Dendritic cell treated with granulocyte-macrophage colony-stimulating factor and Interleukin-4, amounts not matched to agents 40 ng/mL and 50 ng/mL, for 4 days (primary cell): ENCODE measurements around the gene TEPSIN.

ENCODE experiments used
- H3K27ac Mint-ChIP-seq: one replicate; pipeline ENCODE4 v1.8.0; 2022; ENCODE audit warnings: mild to moderate bottlenecking, mixed read lengths
- H3K27me3 Mint-ChIP-seq: one replicate; pipeline ENCODE4 v1.8.0; 2022; ENCODE audit warnings: mild to moderate bottlenecking, mixed read lengths
- H3K36me3 Mint-ChIP-seq: one replicate; pipeline ENCODE4 v1.8.0; 2022; ENCODE audit warnings: low read depth, mixed read lengths
- H3K4me1 Mint-ChIP-seq: one replicate; pipeline ENCODE4 v1.8.0; 2022; ENCODE audit warnings: low read depth, mixed read lengths
- H3K4me3 Mint-ChIP-seq: one replicate; pipeline ENCODE4 v1.8.0; 2022; ENCODE audit warnings: mild to moderate bottlenecking, moderate library complexity, mixed read lengths
- H3K9me3 Mint-ChIP-seq: one replicate; pipeline ENCODE4 v1.8.0; 2022; ENCODE audit warnings: mixed read lengths
- intact Hi-C: fragments of 100-400 bp; cut with micrococcal nuclease; formaldehyde crosslinking; loops from one replicate; pipeline ENCODE4 v1.15.0; 2022

Gene TEPSIN

GRCh38 chr17:81241648-81242420 is 3.0 kb upstream of the TEPSIN start:
- H3K27me3 Mint-ChIP-seq = no peaks in the 10 kb centered on the region
- H3K9me3 Mint-ChIP-seq = no peaks in the 10 kb centered on the region
- H3K4me3 Mint-ChIP-seq = no peak overlapping the region
- intact Hi-C loops = loop anchor here (1.0 kb wide), 1 partner anchor 100 kb away; no protein-coding TSS in a partner anchor
- H3K36me3 Mint-ChIP-seq = peaks cover 69% of the 10 kb centered on the region
- H3K27ac Mint-ChIP-seq = peak overlapping the region; percentile 21
- H3K4me1 Mint-ChIP-seq = peaks cover 42% of the 10 kb centered on the region

DNA sequence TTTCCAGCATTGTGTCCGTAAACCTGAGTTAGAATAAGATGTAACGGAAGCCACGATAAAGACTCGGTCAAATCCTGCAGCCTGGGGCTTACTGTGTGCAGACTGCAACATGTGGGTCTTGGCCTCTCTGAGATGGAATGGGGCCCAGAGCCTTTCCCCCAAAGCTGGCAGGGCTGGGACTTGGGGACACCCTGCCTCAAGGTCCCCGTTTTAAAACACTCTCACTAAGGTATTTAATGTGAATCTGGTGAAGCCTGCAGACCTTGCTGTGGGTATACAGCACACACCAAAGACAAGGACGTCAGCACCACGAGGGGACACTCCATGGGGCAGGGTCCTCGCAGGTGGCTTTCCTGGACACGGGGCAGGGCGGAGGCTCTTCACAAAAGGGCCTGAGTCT is 2.3 kb upstream of the TEPSIN start:
- Mint-ChIP-seq H3K36me3 (peaks cover 69% of the 10 kb centered on the region), H3K27me3 (no peaks in the 10 kb centered on the region), H3K9me3 (no peaks in the 10 kb centered on the region), H3K27ac (no peak overlapping the region), H3K4me1 (peaks cover 48% of the 10 kb centered on the region), H3K4me3 (no peak overlapping the region)
- intact Hi-C loops = loop anchor here (1.0 kb wide), 1 partner anchor 99 kb away; no protein-coding TSS in a partner anchor

GRCh38 chr17:81240761-81241160 is 1.9 kb upstream of the TEPSIN start:
- no peaks in the 10 kb centered on the region for H3K9me3 Mint-ChIP-seq
- no peaks in the 10 kb centered on the region for H3K27me3 Mint-ChIP-seq
- H3K36me3 Mint-ChIP-seq = peaks cover 69% of the 10 kb centered on the region
- H3K4me1 Mint-ChIP-seq = peaks cover 52% of the 10 kb centered on the region
- H3K4me3 Mint-ChIP-seq = no peak overlapping the region
- H3K27ac Mint-ChIP-seq = no peak overlapping the region
- intact Hi-C loops = loop anchor here (1.0 kb wide), 1 partner anchor 98 kb away; no protein-coding TSS in a partner anchor

GRCh38 chr17:81239714-81240555 is 1.1 kb upstream of the TEPSIN start:
- Mint-ChIP-seq H3K9me3 (no peaks in the 10 kb centered on the region), H3K36me3 (peaks cover 69% of the 10 kb centered on the region), H3K4me3 (peak overlapping the region; percentile 90), H3K27me3 (no peaks in the 10 kb centered on the region), H3K4me1 (peaks cover 59% of the 10 kb centered on the region), H3K27ac (peak overlapping the region; percentile 81)
- intact Hi-C loops = loop anchor here (2.0 kb wide), 2 partner anchors 17 to 91 kb away; partner anchors contain the start of gene CEP131

- Mint-ChIP-seq H3K27me3 (no peaks in the 10 kb centered on the region), H3K36me3 (peaks cover 73% of the 10 kb centered on the region), H3K4me1 (peaks cover 62% of the 10 kb centered on the region), H3K27ac (peak overlapping the region; percentile 81), H3K9me3 (no peaks in the 10 kb centered on the region), H3K4me3 (peak overlapping the region; percentile 90)
- intact Hi-C loops = loop anchor here (2.0 kb wide), 2 partner anchors 16 to 90 kb away; partner anchors contain the start of gene CEP131
Observed at GRCh38 chr17:81238490-81238814, 403 bp downstream of the TEPSIN start.

DNA sequence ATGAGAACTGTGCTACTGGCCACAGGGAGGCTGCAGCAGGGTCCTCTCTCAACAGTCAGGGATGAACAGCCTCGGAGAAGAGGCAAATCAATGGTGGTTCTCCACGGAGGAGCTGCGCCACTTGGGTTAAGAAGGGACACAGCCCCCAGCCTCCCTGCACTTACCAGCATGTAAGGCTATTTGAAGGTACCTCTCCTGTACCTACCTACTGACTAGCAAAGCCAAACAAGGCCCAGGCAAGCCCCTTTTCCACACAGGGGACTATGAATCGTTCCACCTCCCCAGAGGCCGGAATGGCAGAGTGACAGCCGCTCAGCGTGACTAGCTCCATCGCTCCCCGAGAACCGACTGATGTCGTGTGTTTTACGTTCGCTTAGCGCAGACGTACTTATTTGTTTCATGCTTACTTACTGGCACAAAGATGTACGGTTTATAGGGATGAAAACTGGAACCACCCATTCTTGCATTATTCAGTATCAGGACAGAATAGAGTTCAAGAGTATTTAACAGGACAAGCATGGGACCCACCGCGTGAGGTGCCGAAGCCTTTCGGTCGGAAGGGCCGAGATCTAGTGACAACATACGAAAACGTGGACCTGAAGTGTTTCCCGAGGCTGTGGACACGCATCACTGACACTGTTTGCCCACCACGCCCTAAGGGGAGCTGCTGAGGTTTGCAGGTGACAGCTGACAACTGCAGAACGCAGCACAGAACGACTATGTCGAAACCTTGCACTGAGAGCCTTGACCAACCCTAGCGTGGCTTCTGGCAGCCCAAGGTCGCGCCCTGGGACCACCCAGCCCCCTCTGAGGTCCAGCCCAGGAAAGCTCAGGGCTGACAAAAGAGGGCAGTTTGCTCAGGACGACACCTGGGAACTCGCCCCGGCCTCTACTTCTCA is 1.0 kb downstream of the TEPSIN start:
- H3K4me1 Mint-ChIP-seq = peaks cover 62% of the 10 kb centered on the region
- no peaks in the 10 kb centered on the region for H3K27me3 Mint-ChIP-seq
- no peaks in the 10 kb centered on the region for H3K9me3 Mint-ChIP-seq
- intact Hi-C loops = loop anchor here (2.0 kb wide), 2 partner anchors 15 to 89 kb away; partner anchors contain the start of gene CEP131
- peaks cover 74% of the 10 kb centered on the region for H3K36me3 Mint-ChIP-seq
- H3K27ac Mint-ChIP-seq = peak overlapping the region; percentile 81
- peak overlapping the region; percentile 90 for H3K4me3 Mint-ChIP-seq

DNA sequence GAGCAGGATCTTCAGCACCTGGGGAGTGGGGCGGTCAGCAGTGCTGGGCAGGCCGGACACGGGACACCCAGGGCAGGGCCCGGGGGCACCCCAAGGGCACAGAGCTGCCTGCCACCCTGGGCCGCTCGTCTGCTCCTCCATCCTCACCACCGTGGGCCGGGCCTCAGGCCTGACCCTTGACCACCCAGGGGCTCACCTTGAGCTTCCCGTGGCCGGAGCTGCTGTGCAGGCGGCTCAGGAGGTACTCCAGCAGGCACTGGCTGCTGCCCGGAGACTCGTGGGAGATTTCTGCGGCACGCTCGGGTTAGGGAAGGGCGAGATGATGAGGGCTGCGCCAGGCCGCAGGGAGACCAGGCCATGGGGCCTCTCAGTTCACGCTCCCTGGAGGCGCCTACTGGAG is 2.1 kb downstream of the TEPSIN start:
- no peak overlapping the region for H3K27ac Mint-ChIP-seq
- H3K9me3 Mint-ChIP-seq = no peaks in the 10 kb centered on the region
- H3K4me1 Mint-ChIP-seq = peaks cover 55% of the 10 kb centered on the region
- intact Hi-C loops = no loop called here
- no peaks in the 10 kb centered on the region for H3K27me3 Mint-ChIP-seq
- peaks cover 77% of the 10 kb centered on the region for H3K36me3 Mint-ChIP-seq
- no peak overlapping the region for H3K4me3 Mint-ChIP-seq

- Mint-ChIP-seq H3K9me3 (no peaks in the 10 kb centered on the region), H3K27ac (no peak overlapping the region), H3K4me3 (no peak overlapping the region), H3K27me3 (no peaks in the 10 kb centered on the region), H3K36me3 (peaks cover 77% of the 10 kb centered on the region), H3K4me1 (peaks cover 48% of the 10 kb centered on the region)
- intact Hi-C loops = no loop called here
Observed at GRCh38 chr17:81235822-81236740, 2.8 kb downstream of the TEPSIN start.

GRCh38 chr17:81234940-81235821 is 3.7 kb downstream of the TEPSIN start:
- Mint-ChIP-seq H3K4me3 (no peak overlapping the region), H3K9me3 (no peaks in the 10 kb centered on the region), H3K4me1 (peaks cover 48% of the 10 kb centered on the region), H3K36me3 (peaks cover 81% of the 10 kb centered on the region), H3K27ac (no peak overlapping the region), H3K27me3 (no peaks in the 10 kb centered on the region)
- intact Hi-C loops = no loop called here

- H3K27me3 Mint-ChIP-seq = no peaks in the 10 kb centered on the region
- peaks cover 51% of the 10 kb centered on the region for H3K4me1 Mint-ChIP-seq
- H3K27ac Mint-ChIP-seq = no peak overlapping the region
- intact Hi-C loops = no loop called here
- H3K36me3 Mint-ChIP-seq = peaks cover 82% of the 10 kb centered on the region
- H3K9me3 Mint-ChIP-seq = no peaks in the 10 kb centered on the region
- H3K4me3 Mint-ChIP-seq = no peak overlapping the region
Observed at GRCh38 chr17:81234506-81234855, 4.4 kb downstream of the TEPSIN start.

DNA sequence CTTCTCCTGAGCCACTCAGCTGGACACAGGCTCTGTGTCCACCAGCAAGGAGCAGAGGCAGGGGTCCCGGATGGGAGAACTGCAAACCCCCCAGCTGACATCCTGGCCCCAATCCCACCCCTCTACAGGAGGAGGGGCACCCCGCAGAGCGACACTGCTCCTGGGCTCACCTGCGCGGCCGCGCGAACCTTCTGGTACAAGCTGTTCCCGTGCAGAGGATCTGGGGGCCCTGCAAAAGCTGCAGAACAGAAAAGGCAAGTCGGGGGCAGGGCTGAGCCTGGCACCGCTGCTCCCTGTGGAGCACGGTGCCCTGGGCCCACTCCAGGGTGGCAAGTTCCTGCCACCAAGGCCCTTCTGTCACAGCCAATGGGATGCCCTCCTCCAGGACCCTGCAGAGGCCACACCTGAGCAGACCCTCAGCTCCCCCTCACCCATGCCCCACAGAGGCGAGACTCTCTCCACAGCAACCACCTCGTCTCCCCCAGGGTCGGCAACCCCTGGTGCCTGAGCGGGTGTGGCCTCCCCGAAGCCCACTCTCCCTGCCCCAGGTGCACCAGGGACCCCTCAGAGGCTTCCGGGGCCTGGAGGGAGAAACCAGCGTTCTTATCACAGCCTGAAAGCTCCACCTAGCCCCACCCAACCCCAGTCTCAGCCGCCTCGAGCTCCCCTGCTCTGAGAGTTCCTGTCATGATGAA is 4.9 kb downstream of the TEPSIN start:
- intact Hi-C loops = no loop called here
- no peaks in the 10 kb centered on the region for H3K27me3 Mint-ChIP-seq
- no peak overlapping the region for H3K27ac Mint-ChIP-seq
- peaks cover 56% of the 10 kb centered on the region for H3K4me1 Mint-ChIP-seq
- H3K4me3 Mint-ChIP-seq = no peak overlapping the region
- peaks cover 85% of the 10 kb centered on the region for H3K36me3 Mint-ChIP-seq
- H3K9me3 Mint-ChIP-seq = no peaks in the 10 kb centered on the region

DNA sequence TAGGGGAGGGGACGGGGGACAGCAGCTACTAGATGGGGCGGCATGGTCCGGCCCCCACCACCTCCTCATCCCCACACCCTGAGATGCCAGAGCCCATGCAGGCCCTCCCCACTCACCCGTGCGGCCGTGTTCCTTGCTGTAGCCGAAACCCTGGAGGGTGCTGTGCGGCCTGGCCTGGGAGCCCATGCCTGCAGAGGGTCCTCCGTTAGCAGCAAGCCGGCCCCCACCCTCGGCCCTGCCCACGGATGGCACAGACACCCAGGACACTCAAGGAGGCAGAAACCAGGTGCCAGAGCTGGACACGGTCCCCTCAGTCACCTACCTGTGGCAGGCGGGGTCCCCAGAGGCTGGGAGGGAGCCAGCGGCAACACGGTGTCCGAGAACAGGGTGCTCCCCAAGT is 5.5 kb downstream of the TEPSIN start:
- Mint-ChIP-seq H3K27ac (no peak overlapping the region), H3K4me1 (peaks cover 63% of the 10 kb centered on the region), H3K9me3 (no peaks in the 10 kb centered on the region), H3K27me3 (no peaks in the 10 kb centered on the region), H3K4me3 (no peak overlapping the region), H3K36me3 (peaks cover 85% of the 10 kb centered on the region)
- intact Hi-C loops = no loop called here
